Measurements from ENCODE around the gene RILP.

RILP gene

GRCh38 chr17:1604831-1605528 lies 44.7 kb downstream of the RILP start:
- Histone ChIP-seq H3K27me3 (ENCODE audit: control insufficient read depth, insufficient read depth, low read length) (no peaks in the 10 kb centered on the region), H3K9ac (ENCODE audit: low read length) (no peak overlapping the region), H3K4me1 (ENCODE audit: control insufficient read depth, insufficient read depth, low read length) (no peaks in the 10 kb centered on the region), H3K9me3 (ENCODE audit: control insufficient read depth, low read length) (no peaks in the 10 kb centered on the region), H3K4me3 (ENCODE audit: low read length) (no peak overlapping the region), H3K36me3 (ENCODE audit: control insufficient read depth, insufficient read depth, low read length) (no peaks in the 10 kb centered on the region)

GRCh38 chr17:1601571-1601970 lies 48.1 kb downstream of the RILP start:
- no peak overlapping the region for H3K9ac ChIP-seq (ENCODE audit: low read length)
- H3K9me3 ChIP-seq (ENCODE audit: control insufficient read depth, low read length) = no peaks in the 10 kb centered on the region
- H3K36me3 ChIP-seq (ENCODE audit: control insufficient read depth, insufficient read depth, low read length) = no peaks in the 10 kb centered on the region
- H3K27me3 ChIP-seq (ENCODE audit: control insufficient read depth, insufficient read depth, low read length) = no peaks in the 10 kb centered on the region
- peaks cover 15% of the 10 kb centered on the region for H3K4me1 ChIP-seq (ENCODE audit: control insufficient read depth, insufficient read depth, low read length)
- no peak overlapping the region for H3K4me3 ChIP-seq (ENCODE audit: low read length)

- Histone ChIP-seq H3K9me3 (ENCODE audit: control insufficient read depth, low read length) (no peaks in the 10 kb centered on the region), H3K4me1 (ENCODE audit: control insufficient read depth, insufficient read depth, low read length) (peaks cover 15% of the 10 kb centered on the region), H3K4me3 (ENCODE audit: low read length) (no peak overlapping the region), H3K27me3 (ENCODE audit: control insufficient read depth, insufficient read depth, low read length) (no peaks in the 10 kb centered on the region), H3K36me3 (ENCODE audit: control insufficient read depth, insufficient read depth, low read length) (no peaks in the 10 kb centered on the region), H3K9ac (ENCODE audit: low read length) (peak overlapping the region; percentile 13)
These were observed 51.1 kb downstream of the RILP start for GRCh38 chr17:1598399-1599095.

GRCh38 chr17:1597861-1598342 lies 51.8 kb downstream of the RILP start:
- Histone ChIP-seq H3K27me3 (ENCODE audit: control insufficient read depth, insufficient read depth, low read length) (no peaks in the 10 kb centered on the region), H3K4me3 (ENCODE audit: low read length) (no peak overlapping the region), H3K36me3 (ENCODE audit: control insufficient read depth, insufficient read depth, low read length) (no peaks in the 10 kb centered on the region), H3K9me3 (ENCODE audit: control insufficient read depth, low read length) (no peaks in the 10 kb centered on the region), H3K4me1 (ENCODE audit: control insufficient read depth, insufficient read depth, low read length) (peaks cover 19% of the 10 kb centered on the region), H3K9ac (ENCODE audit: low read length) (no peak overlapping the region)

Measured in mucosa of stomach (tissue), 1 donor.